GF-D8 (cell line): ENCODE measurements around the gene KCND2.
"Not testable (repeated sequence)": the region's sequence is repeated elsewhere in the genome, so short reads cannot be mapped to it uniquely, and the experiment has no call there.

ENCODE experiments used
- DNase-seq: peaks from one replicate; lab custom pipeline; 2025; lab: John Stamatoyannopoulos, UW

KCND2 gene

DNA sequence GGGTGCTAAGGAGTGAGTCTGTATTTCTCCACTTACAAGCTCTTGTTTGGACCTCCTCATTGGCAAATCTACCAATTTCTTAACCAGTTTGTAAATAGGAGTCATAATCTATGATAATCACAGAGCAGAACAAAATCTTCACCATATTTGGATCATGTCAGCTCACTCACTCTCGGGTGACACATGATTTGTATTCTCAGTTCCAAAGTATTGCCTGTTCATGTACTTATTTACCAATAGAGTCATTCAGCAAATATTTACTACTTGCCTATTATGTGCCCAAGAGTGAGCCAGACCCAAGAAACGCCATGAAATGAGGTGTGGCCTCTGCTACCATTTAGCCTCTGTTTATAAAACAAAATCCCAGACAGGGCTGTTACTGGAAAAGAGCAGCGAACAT is 470.2 kb downstream of the KCND2 start:
- DNase-seq: no peak

DNA sequence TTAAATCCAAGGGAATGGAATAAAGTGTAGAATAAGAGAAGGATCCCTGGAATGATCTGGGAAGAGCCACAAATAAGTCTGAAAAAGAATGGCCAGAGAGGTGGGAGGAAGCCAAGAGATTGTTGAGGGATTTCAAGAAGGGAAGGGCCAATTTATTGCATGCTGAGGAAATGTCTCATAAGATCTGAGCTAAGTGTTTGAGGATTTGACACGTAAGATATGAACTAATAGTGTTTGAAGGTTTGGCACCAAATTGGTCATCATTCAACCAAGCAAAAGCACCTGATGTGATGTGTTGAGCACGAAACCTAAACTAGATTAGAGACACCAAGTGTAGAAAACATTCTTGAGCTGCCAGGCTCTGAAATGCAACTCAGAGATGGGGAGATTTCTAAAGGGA is 487.1 kb downstream of the KCND2 start:
- DNase-seq: no peak

DNA sequence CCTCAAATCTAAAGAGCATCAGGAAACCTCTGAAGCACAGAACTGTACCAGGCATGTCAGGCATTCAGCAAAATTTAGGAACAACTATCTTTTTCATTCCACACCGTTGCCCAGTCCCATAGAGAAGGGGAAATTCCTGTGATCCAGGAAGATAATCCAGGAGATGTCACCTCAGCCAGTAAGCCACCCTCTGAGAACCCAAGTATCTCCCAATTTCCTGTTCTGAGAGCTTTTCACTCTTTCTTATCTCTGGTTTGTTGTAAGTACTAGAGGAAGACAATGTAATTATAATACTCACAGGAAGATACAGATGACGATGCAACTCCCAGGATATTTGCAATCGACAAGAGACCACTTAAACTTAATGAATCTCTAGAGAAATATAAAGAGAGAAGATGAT is 487.9 kb downstream of the KCND2 start:
- DNase-seq: no peak

DNA sequence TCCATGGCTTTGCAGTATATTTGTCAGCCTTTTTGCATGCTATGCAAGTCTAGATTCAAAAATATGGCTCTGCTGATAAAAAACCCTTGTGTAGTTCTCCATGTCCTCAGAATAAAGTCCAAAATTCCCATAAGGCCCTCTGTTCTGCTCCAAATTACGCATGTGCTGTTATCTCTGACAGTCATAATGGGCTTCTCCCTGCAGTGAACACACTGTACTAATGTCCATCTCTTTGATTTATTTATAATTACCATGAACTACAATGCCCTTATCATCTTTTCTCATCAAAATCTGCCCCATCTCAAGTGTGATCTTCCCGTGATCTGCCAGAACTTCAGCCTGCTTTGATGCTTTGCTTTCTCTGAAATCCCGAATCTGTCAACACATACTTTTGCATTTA is 497.2 kb downstream of the KCND2 start:
- no peak for DNase-seq

DNA sequence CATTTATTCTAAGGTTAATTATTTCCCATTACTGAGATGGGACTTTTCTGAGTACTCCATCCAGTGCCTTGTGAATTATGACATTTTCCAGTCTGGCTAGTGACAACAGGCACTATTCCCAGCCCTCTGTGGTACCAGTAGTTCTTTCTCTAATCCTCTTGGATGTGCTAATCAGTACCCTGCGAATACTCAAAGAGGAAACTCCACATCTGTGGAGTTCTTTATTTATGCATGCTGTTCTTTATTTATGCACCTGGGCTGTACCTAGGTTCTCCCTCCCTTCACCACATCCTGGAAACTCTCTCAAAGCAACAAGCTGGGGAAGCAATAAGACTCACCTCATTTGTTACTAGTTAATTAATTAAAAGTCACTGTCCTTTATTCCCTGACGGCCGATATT is 501.5 kb downstream of the KCND2 start:
- DNase-seq: no peak

DNA sequence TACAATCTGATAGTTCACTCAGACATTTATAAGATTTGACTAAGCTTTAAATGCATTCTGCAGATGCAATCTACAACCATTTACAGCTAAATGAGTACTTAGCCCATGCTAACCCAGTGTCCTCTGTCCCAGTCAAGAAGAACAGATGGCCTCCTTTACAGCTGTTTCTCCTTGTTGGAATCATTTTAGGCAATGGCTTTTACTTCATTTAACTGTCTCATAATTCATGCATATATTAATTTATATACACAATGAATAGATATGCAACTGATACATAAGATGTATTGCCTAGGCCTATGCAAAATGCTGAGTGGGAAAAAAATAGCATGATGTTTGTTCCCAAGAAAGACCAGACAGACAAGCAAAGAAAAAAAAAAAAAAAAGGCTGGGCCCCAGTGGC is 502.8 kb downstream of the KCND2 start:
- no peak for DNase-seq

DNA sequence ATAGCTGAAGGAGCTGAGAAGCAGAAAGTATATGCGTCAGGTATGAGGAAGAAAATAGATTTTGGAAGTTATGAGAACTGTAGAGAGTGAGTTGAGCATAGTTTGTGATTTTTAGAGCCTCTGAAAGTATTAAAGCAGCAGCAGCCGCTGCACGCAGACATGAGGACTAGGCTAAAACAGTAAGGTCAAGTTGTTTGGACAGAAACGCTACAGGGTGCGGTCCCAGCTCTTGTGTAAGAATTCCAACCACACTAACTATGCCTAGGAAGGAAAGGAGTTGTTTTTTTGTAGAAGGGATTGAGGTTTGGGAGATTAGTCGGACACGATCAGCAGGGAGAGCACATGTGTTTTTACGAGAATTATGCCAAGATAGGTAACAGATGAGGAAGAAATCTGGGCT is 506.1 kb downstream of the KCND2 start:
- not testable (repeated sequence) for DNase-seq

DNA sequence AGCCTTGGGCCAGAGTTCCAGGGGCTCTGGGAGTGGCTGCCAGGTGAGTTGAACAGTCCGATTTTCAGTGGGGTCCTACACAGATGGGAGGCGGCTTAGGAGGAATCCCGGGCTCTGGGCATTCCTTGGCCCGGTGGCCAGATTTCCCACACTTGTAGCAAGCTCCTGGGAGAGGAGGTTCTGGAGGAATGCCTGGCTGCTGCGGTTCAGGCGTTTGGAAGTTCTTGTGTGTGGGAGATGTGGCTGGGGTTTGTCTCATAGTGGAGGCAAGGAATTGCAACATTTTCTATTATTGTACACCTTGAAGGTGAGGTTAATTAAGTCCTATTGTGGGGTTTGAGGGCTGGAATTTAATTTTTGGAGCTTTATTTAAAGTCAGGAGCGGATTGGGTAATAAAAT is 507.5 kb downstream of the KCND2 start:
- DNase-seq: not testable (repeated sequence)

DNA sequence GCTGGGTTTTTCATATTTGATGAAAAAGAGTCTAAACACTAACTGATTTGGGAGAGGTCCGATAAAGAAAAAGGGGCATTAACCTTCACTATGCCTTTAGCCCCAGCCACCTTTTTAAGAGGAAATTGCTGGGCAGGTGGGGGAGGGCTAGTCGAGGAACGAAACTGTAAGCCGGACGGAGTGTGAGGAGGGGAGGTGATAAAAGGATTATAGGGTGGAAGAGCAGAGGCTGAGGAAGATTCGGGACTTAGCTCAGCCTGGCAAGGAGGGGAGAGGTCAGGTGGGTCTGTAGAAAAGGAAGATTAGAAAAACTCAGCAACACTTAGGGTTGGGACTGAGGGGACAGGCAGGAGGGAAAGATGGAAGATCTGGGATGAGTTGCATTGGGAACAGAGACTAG is 508.0 kb downstream of the KCND2 start:
- DNase-seq: no peak

DNA sequence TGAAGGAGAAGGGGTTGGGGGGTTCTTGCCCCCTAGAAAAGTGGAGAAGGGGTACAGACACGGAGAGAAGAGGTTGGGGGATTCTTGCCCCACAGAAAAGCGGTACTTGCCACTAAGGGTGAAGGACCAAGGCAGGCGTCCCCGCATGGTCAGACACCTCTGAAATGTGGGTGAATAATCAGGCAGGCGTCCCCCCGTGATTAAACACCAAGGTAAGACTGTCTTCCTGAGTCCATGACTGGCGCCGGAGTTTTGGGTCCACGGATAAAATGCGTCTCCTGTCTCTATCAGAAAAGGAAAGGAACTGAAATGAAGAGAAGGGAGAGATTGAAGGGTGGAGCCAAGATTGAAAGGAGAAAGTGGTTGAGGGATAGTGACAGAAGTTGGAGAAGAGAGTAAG is 508.9 kb downstream of the KCND2 start:
- DNase-seq: not testable (repeated sequence)

DNA sequence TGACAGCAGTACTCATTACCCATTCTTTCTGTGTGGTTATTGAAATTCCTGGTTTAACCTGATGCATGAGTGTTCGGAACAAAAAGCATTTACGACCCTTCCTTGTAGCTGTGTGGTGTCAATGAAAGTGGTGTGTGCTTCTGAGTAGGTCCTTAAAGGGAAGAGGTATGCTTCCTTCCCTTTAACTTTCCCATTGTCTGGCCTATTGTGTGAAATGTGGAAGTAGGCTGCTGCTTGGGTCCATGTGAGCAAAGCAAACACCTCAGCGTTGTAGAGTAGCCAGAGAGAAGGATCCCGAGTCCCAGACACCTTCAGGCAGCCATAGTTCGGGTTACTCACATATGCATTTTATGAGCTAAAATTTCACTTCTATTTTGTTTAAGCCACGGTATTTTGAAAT is 510.3 kb downstream of the KCND2 start:
- DNase-seq: no peak

DNA sequence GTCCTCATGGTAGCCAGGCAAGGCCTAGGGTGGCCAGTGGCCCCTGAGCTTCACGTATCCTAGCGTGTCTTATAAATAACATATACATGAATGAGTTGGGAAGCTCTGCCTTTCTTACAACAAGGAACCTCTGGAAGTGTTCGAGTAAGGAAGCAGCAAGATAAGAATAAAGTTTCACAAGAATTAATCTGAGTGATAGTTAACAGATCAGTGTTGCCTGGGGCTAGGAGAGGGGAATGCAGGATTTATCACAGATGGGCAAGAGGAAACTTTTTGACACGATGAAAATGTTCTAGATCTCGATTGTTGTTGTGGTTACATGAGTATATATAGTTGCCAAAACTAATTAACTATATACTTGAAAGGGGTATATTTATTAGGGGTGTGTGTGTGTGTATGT is 510.7 kb downstream of the KCND2 start:
- no peak for DNase-seq

DNA sequence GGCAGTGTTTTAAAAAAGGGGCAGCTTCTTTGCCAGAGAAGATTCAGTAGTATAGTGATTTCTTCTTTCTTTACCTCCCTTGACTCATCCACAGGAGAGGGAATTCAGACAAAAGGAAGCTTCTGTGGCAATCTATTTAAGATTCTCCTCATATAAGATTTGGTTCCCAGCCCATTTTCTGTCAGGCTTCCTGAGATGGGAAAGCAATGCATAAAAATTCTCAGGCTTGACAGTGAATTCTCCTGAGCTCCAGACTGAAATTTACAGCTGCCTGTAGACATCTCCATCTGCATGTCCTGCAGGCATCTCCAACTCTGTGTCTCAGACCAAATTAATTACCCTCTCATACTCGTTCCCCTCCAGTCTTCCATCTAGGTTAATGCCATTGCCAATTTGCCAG is 512.1 kb downstream of the KCND2 start:
- DNase-seq: no peak

DNA sequence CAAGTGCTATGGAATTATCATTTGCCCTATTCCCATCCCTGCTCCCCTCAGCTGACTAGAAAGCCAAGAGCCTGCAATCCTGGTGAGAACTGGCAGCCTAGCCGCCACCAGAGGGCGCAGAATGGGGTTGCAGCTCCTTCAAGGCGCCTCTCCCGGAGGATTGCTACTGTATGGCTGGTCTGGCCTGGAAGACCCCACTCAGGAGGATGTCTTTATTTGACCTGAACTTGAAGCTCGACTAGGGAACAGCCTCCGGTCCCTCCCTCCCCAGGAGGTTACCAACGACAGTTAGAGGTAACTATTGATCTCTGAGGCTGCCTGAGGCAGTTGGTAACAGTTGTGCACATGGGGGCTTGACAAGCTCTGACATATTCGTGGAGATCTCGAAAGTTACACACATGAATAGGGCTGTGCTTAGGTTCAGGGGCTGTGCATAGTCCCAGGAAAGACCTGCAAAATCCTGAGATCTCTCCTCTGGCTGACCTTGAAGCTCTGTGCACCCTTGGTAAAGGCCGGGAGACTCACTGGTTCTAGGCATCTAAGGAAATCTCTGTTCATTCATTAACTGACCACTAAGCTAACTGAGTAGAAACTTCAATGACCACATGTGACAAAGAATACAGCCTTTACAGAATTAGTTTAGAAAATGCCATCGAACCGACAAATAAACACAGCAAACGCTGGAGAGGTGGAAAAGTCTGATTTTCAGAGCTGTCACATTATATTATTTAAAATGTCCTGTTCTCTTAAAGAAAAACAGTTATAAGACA is 519.3 kb downstream of the KCND2 start:
- no peak for DNase-seq

DNA sequence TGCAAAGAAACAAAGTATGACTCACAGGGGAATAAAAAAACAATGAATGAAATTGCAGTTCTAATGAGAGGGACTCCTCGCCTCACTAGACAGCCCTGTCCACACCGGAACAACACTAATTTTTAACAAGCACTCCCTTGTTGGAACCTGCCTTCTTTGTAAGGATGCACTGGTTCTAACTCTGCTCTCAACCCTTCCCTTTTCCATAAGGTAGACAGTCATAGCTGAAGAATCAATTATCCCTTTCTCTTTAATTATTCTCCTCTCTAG is 519.8 kb downstream of the KCND2 start:
- no peak for DNase-seq

DNA sequence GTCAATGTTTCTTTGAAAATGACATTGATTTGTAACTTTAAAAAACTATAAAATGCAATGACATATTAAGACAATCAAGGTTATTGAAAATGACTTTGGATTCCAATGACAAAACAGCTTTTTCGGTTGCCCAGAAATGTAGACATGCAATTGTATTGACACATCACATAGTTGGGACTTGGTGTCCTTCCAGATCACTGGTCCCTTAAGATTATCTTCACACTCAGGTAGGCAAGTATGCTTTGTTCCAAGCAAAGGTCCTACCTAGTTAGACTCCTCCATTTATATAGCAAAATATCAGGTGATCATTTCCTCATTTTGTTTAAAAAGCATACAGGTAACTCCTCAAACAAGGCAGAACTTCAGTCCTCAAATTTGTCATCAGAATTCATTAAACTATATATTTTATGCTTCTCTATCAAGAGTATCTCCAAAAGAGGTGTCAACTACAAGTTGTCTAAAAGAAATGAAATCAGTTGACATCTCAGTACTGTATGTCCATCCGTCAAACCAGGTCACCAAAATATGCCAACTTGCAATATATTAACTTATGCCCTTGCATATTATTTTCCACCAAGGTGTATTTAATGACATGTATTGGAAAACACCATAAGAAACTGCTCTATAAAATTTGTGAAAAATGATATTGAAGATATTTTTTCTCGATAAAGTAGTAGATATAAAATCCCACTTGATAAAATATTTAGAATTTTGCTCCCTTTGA is 520.4 kb downstream of the KCND2 start:
- DNase-seq: no peak

DNA sequence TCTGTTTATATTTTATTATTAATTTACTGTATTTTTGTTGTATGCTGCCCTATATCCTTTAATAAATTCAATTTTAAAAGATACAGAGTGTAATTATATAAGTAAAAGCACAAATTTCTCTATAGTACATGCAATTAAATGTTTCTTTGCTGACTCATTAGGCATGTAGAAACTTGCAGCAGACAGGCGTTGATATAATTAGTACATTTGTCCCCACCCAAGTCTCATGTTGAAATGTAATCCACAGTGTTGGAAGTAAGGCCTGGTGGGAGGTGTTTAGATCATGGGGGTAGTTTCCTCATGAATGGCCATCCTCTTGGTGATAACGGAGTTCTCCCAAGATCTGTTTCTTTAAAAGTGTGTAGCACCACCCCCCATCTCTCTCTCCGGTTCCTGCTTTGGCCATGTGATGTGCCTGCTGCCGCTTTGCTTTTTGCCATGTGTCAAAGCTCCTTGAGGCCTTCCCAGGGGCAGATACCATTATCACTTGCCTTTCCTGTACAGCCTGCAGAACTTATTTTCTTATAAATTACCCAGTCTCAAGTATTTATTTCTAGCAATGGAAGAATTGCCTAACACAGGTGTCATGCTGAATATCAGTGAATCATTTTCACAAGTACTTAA is 521.2 kb downstream of the KCND2 start:
- no peak for DNase-seq

DNA sequence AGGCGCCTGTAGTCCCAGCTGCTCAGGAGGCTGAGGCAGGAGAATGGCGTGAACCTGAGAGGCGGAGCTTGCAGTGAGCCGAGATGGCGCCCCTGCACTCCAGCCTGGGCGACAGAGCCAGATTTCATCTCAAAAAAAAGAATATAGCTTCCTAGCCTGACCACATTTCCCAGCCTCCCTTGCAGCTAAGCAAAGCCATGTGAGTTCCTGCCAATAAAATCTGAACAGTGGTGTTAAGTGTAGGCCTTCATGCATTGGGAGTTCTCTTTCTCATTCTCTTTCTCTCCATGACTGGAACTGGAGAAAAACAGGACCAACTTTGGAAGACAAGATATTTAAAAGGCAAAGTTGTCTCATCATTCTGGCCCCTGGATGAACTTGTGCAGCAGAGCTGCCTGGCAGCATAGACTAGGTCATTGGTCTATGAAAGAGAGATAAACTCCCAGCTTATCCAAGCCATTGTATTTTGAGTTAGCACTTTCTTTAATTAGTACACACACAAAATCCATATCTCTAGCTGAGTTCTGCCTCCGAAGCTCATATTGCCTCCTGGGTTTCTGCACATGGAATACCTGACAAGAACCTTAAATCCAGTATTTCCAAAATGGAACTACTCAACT is 524.2 kb downstream of the KCND2 start:
- no peak for DNase-seq

DNA sequence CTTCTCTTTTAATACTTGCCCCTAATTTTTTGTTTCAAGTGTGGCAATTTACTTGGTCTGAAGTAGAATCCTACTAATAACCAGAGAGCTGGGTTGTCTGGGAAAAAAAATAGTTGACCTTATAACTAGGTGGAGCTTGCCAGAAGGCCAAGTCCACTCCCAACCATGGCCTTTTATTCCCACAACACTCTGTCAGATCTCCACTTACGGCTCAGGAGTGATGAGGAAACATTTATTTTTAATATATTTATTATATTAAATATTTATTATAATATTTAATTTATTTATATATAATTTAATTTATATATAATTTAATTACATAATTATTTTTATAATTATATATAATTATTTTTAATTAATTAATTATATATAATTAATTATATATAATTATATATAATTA is 526.2 kb downstream of the KCND2 start:
- DNase-seq: no peak
